ENCODE data around the gene C11orf65. TPM values are rescaled to one million over a fixed set of nuclear protein-coding genes. Genes with fewer than 3 reads are reported as not detected.

The C11orf65 gene
- total RNA-seq, 1 donor from 2014 or later = 0.79 TPM

DNA sequence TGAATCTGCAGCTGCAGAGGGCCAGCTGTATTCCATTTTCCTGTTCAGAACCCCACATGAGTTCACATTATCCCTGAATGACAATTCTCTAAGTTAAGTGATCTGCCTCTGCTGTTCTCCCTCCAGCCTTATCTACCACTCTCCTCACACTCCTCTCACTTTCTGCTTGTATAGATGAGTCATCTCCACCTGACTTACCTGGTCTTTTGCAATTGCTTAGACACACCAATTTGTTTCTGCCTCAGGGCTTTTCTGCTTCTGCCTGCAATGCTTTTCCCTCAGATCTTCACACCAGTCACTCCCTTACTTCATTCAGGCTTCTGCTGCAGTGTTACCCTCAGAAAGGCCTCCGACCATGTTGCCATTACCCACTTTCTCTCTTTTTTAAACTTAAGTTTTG, 126.4 kb downstream of the C11orf65 start:
- DNase-seq (ENCODE audit: low read depth) = peak; percentile 98
- peak; percentile 66 for FAIRE-seq

DNA sequence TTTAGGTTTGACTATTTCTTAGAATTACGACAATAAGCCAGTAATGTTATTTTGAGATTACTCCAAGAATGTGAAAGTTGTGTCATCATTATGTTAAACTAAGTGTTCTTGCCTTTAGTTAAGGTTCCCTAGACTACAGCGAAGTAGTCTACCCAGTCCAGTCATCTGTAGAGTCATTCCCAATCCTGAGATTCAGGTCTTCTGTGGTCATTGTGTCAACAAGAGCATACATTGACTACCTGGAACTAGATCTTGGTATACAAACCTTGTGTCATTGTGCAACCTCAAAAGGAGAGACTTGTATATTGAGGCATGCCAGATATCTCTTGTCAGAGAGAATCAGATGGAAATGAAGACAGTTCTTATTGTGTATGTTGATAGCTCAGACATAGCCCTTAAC, 128.6 kb downstream of the C11orf65 start:
- DNase-seq (ENCODE audit: low read depth) = peak; percentile 96
- TF ChIP-seq, protein P1, sequence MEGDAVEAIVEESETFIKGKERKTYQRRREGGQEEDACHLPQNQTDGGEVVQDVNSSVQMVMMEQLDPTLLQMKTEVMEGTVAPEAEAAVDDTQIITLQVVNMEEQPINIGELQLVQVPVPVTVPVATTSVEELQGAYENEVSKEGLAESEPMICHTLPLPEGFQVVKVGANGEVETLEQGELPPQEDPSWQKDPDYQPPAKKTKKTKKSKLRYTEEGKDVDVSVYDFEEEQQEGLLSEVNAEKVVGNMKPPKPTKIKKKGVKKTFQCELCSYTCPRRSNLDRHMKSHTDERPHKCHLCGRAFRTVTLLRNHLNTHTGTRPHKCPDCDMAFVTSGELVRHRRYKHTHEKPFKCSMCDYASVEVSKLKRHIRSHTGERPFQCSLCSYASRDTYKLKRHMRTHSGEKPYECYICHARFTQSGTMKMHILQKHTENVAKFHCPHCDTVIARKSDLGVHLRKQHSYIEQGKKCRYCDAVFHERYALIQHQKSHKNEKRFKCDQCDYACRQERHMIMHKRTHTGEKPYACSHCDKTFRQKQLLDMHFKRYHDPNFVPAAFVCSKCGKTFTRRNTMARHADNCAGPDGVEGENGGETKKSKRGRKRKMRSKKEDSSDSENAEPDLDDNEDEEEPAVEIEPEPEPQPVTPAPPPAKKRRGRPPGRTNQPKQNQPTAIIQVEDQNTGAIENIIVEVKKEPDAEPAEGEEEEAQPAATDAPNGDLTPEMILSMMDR (IDR thresholded peaks at IDR 0.05; ENCODE audit: insufficient read depth, low read length, severe bottlenecking) = no peak
- Histone ChIP-seq H3K4me3 (ENCODE audit: low read depth, low read length) (no peak overlapping the region), H3K27me3 (ENCODE audit: control insufficient read depth, insufficient read depth, low read length) (no peaks in the 10 kb centered on the region), H3K36me3 (ENCODE audit: control insufficient read depth, insufficient read depth, low read length) (no peaks in the 10 kb centered on the region)
- peak; percentile 43 for FAIRE-seq

More for the DNA sequence above, 126.4 kb downstream of the C11orf65 start:
- TF ChIP-seq, protein P1 (IDR thresholded peaks at IDR 0.05; ENCODE audit: insufficient read depth, low read length, severe bottlenecking) = no peak
- H3K4me3 ChIP-seq (ENCODE audit: low read depth, low read length) = no peak overlapping the region
- H3K36me3 ChIP-seq (ENCODE audit: control insufficient read depth, insufficient read depth, low read length) = no peaks in the 10 kb centered on the region
- no peaks in the 10 kb centered on the region for H3K27me3 ChIP-seq (ENCODE audit: control insufficient read depth, insufficient read depth, low read length)

DNA sequence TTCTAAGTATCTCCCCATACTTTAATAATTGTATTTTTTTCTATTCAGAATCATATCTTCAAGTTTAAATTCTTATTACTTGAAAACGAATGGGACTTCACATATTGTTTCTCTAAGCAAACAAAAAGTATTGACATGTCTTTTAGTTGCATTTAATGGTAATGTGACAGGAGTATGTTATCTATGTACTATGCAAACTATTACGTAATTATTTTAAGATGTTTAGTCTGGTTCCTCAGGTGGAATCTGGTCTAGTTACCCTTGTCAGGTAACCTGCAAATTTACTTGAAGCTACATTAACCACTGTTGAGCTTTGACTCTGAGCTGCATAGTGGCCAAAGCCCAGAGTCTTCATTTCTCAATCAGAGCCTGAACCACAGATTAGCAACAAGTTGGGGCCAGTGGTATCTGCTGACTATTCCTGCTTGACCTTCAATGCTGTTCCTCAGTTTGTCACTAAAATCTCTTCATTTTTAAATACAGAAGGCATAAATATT, 133.9 kb downstream of the C11orf65 start:
- FAIRE-seq = no peak
- no peak for DNase-seq (ENCODE audit: low read depth)
- no peak overlapping the region for H3K4me3 ChIP-seq (ENCODE audit: low read depth, low read length)
- TF ChIP-seq, protein P1 (IDR thresholded peaks at IDR 0.05; ENCODE audit: insufficient read depth, low read length, severe bottlenecking) = no peak
- no peaks in the 10 kb centered on the region for H3K27me3 ChIP-seq (ENCODE audit: control insufficient read depth, insufficient read depth, low read length)
- H3K36me3 ChIP-seq (ENCODE audit: control insufficient read depth, insufficient read depth, low read length) = no peaks in the 10 kb centered on the region

Other genes with a start within 250 kb of the C11orf65 start
- gene NPAT, start 244.9 kb downstream of the C11orf65 start, total RNA-seq = 5.5 and 5.8 TPM in 2 replicates
- gene ATM, start 244.5 kb downstream of the C11orf65 start, total RNA-seq = 37.8 and 39.8 TPM in 2 replicates
- gene POGLUT3, start 30.9 kb upstream of the C11orf65 start, total RNA-seq = 2.9 and 5.0 TPM in 2 replicates
- gene EXPH5, start 126.2 kb upstream of the C11orf65 start, total RNA-seq = 7.6 and 22.3 TPM in 2 replicates
- gene DDX10, start 197.5 kb upstream of the C11orf65 start, total RNA-seq = 67.4 and 90.1 TPM in 2 replicates